Measurements from ENCODE around the gene CD200. TPM values are rescaled to one million over a fixed set of nuclear protein-coding genes. Genes with fewer than 3 reads are reported as not detected.

CD200 gene
- polyA plus RNA-seq, 2 of the 4 experiments (the other 2 are of a cell fraction) = not detected

DNA sequence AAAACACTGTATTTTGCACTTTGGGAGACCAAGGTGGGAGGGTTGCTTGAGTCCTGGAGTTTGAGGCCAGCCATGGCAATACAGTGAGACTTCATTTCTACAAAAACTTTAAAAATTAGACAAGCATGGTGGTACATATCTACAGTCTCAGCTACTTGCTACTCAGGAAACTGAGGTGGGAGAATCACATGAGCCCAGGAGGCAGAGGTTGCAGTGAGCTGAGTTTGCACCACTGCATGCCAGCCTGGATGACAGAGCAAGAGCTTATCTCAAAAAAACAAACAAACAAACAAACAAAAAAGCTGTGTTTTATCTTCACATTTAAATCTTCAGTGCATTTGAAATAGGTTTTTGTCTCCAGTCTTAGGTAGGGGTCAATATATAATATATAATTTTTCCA is 34.2 kb upstream of the CD200 start:
- Histone ChIP-seq H3K4me2 (no peak overlapping the region), H3K27ac (no peak overlapping the region), H3K9me3 (no peaks in the 10 kb centered on the region), H3K4me1 (no peaks in the 10 kb centered on the region), H3K4me3 (no peak overlapping the region)
- ChIA-PET POLR2A (no interaction called here), CTCF (no interaction called here)
- no peak for DNase-seq (ENCODE audit: low read depth in 1 of 2, low spot score in 1 of 2)
- no peak for TF ChIP-seq KDM5A (IDR thresholded peaks at IDR 0.05)
- TF ChIP-seq, protein P1, sequence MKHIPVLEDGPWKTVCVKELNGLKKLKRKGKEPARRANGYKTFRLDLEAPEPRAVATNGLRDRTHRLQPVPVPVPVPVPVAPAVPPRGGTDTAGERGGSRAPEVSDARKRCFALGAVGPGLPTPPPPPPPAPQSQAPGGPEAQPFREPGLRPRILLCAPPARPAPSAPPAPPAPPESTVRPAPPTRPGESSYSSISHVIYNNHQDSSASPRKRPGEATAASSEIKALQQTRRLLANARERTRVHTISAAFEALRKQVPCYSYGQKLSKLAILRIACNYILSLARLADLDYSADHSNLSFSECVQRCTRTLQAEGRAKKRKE (CRISPR knock-in tag; IDR thresholded peaks at IDR 0.05; ENCODE audit: low read depth) = no peak
- TF ChIP-seq POLR2AphosphoS2 (conservative IDR thresholded peaks at IDR 0.05; ENCODE audit: low read length) = no peak
- no peak for TF ChIP-seq HEYL (CRISPR knock-in tag; IDR thresholded peaks at IDR 0.05)
- no peak for TF ChIP-seq HDAC2 (IDR thresholded peaks at IDR 0.05)
- TF ChIP-seq TFCP2L1 (CRISPR knock-in tag; IDR thresholded peaks at IDR 0.05) = no peak
- TF ChIP-seq FOSL2 (IDR thresholded peaks at IDR 0.05) = no peak
- TF ChIP-seq FOSL2 (CRISPR knock-in tag; IDR thresholded peaks at IDR 0.05) = no peak
- TF ChIP-seq, protein P2, sequence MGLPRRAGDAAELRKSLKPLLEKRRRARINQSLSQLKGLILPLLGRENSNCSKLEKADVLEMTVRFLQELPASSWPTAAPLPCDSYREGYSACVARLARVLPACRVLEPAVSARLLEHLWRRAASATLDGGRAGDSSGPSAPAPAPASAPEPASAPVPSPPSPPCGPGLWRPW (IDR thresholded peaks at IDR 0.05) = no peak
- TF ChIP-seq RCOR1 (IDR thresholded peaks at IDR 0.05; ENCODE audit: low read depth, low read length) = no peak
- TF ChIP-seq PHF8 (IDR thresholded peaks at IDR 0.05; ENCODE audit: borderline replicate concordance, low read depth) = no peak
- no peak for TF ChIP-seq HOXB13 (CRISPR knock-in tag; IDR thresholded peaks at IDR 0.05; ENCODE audit: low read depth)
- TF ChIP-seq CHD4 (IDR thresholded peaks at IDR 0.05; ENCODE audit: borderline replicate concordance) = no peak
- no peak for TF ChIP-seq HOXB5 (CRISPR knock-in tag; IDR thresholded peaks at IDR 0.05)
- no peak for TF ChIP-seq HOXA7 (CRISPR knock-in tag; IDR thresholded peaks at IDR 0.05)
- no peak for TF ChIP-seq CEBPB (IDR thresholded peaks at IDR 0.05)
- TF ChIP-seq EP300 (IDR thresholded peaks at IDR 0.05) = no peak
- no peak for TF ChIP-seq NFE2L2 (conservative IDR thresholded peaks at IDR 0.05; ENCODE audit: low read length)
- ATAC-seq = no peak
- FAIRE-seq = no peak

DNA sequence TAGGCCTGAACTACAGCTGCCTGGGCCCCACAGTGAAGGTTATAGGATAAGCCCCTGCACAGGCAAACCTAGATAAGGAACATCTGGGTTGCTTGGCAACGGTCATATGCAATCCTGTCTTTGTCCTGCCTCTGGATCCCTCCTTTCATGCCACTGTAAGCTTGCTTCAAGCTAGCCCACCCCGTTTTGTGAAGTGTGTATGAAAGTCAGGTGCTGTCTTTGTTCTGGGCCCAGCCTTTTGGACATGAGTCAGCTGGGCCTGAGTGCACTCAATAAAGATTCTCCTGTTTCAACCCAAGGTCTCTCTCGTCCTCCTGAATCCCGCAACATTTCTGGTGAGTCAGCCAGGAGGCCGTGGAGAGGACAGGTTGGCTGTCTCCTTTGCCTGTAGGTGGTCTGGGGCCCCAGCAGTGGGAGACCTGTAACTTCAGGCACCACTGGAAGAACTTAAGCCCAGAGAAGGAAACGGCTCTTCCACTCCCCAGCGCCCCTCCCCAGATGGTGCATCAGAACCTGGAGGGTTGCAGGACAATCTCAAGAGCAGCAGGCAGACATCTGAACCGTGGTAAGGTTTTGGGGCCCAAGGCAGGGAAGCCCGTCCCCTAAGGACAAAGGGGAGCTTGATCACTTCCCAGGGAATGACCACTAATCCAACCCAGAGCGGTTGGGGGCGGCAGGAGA is 30.7 kb upstream of the CD200 start:
- Histone ChIP-seq H3K9me3 (no peaks in the 10 kb centered on the region), H3K4me3 (no peak overlapping the region), H3K27ac (no peak overlapping the region), H3K4me1 (no peaks in the 10 kb centered on the region), H3K4me2 (no peak overlapping the region)
- ATAC-seq (no peak), DNase-seq (ENCODE audit: low read depth in 1 of 2, low spot score in 1 of 2) (no peak), FAIRE-seq (no peak)
- no peak for TF ChIP-seq ZNF302 (CRISPR knock-in tag; IDR thresholded peaks at IDR 0.05)
- no peak for TF ChIP-seq ZFP36 (IDR thresholded peaks at IDR 0.05; ENCODE audit: borderline replicate concordance, partially characterized antibody)
- TF ChIP-seq, protein P3, sequence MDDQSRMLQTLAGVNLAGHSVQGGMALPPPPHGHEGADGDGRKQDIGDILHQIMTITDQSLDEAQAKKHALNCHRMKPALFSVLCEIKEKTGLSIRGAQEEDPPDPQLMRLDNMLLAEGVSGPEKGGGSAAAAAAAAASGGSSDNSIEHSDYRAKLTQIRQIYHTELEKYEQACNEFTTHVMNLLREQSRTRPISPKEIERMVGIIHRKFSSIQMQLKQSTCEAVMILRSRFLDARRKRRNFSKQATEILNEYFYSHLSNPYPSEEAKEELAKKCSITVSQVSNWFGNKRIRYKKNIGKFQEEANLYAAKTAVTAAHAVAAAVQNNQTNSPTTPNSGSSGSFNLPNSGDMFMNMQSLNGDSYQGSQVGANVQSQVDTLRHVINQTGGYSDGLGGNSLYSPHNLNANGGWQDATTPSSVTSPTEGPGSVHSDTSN (IDR thresholded peaks at IDR 0.05) = no peak
- TF ChIP-seq CEBPB (IDR thresholded peaks at IDR 0.05) = no peak
- no peak for TF ChIP-seq RFX5 (IDR thresholded peaks at IDR 0.05)
- TF ChIP-seq KDM1A (IDR thresholded peaks at IDR 0.05; ENCODE audit: low read depth) = no peak
- TF ChIP-seq FOSL2 (IDR thresholded peaks at IDR 0.05) = no peak
- TF ChIP-seq FOSL2 (CRISPR knock-in tag; IDR thresholded peaks at IDR 0.05) = no peak
- no peak for TF ChIP-seq PHF8 (IDR thresholded peaks at IDR 0.05; ENCODE audit: borderline replicate concordance, low read depth)
- TF ChIP-seq RNF2 (IDR thresholded peaks at IDR 0.05; ENCODE audit: borderline replicate concordance, low read depth) = no peak
- no peak for TF ChIP-seq HOXA7 (CRISPR knock-in tag; IDR thresholded peaks at IDR 0.05)
- TF ChIP-seq ZSCAN20 (CRISPR knock-in tag; IDR thresholded peaks at IDR 0.05) = no peak
- TF ChIP-seq SREBF2 (IDR thresholded peaks at IDR 0.05) = no peak
- TF ChIP-seq, protein P4, sequence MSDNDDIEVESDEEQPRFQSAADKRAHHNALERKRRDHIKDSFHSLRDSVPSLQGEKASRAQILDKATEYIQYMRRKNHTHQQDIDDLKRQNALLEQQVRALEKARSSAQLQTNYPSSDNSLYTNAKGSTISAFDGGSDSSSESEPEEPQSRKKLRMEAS (IDR thresholded peaks at IDR 0.05) = no peak
- TF ChIP-seq JUN (IDR thresholded peaks at IDR 0.05) = no peak
- no peak for TF ChIP-seq MYC (IDR thresholded peaks at IDR 0.05; ENCODE audit: borderline replicate concordance, low read length)
- no peak for TF ChIP-seq RAD21 (conservative IDR thresholded peaks at IDR 0.05 in 1 of 2, IDR thresholded peaks at IDR 0.05 in 1 of 2)
- no peak for TF ChIP-seq POLR2AphosphoS2 (conservative IDR thresholded peaks at IDR 0.05; ENCODE audit: low read length)
- no peak for TF ChIP-seq BHLHE40 (IDR thresholded peaks at IDR 0.05; ENCODE audit: low read depth, low read length)
- TF ChIP-seq HOXB5 (CRISPR knock-in tag; IDR thresholded peaks at IDR 0.05) = no peak
- TF ChIP-seq NPAS2 (CRISPR knock-in tag; IDR thresholded peaks at IDR 0.05; ENCODE audit: borderline replicate concordance) = no peak
- 58% methylated on average over 11 of the region's 11 CpGs for WGBS (ENCODE audit: missing lambda C conversion rate)
- POLR2A ChIA-PET = no interaction called here
- CTCF ChIA-PET = no interaction called here

All from A549 (cell line).